SU-DHL-6 (cell line): Measurements from ENCODE around the gene LHPP.
"Not testable (repeated sequence)": the region's sequence is repeated elsewhere in the genome, so short reads cannot be mapped to it uniquely, and the experiment has no call there.

ENCODE experiments used
- H2AFZ ChIP-seq: fragments of 200-600 bp; sonication (generic); 2 replicates; pipeline ENCODE4 v1.6.1; 2014; ENCODE audit warnings: low read depth, mild to moderate bottlenecking, moderate library complexity, mixed read lengths, antibody characterized with exemption, low read length; ENCODE audit not compliant: severe bottlenecking
- H3F3A ChIP-seq: fragments of 200-600 bp; shearing (Covaris generic); 2 replicates; pipeline ENCODE4 v1.6.0; 2016; ENCODE audit warnings: antibody characterized with exemption, mild to moderate bottlenecking; ENCODE audit not compliant: insufficient read depth
- H3K27ac ChIP-seq: fragments of 200-600 bp; sonication (generic); 2 replicates; pipeline ENCODE4 v1.5.1; 2016; ENCODE audit warnings: low read depth, mild to moderate bottlenecking, low read length, moderate library complexity, mixed read lengths
- H3K27me3 ChIP-seq: fragments of 200-600 bp; sonication (generic), shearing (Covaris generic); 2 replicates; pipeline ENCODE4 v1.6.0; 2014; ENCODE audit warnings: mild to moderate bottlenecking, low read length
- H3K36me3 ChIP-seq: fragments of 200-600 bp; sonication (generic); 2 replicates; pipeline ENCODE4 v1.6.1; 2014; ENCODE audit warnings: mild to moderate bottlenecking, low read length, mixed read lengths
- H3K4me2 ChIP-seq: fragments of 300-600, 200-600 bp; shearing (Covaris generic), sonication (generic); 2 replicates; pipeline ENCODE4 v1.6.0; 2014; ENCODE audit warnings: low read length, low read depth, mild to moderate bottlenecking; ENCODE audit not compliant: poor library complexity, severe bottlenecking
- H3K4me3 ChIP-seq: fragments of 200-600 bp; sonication (generic); 2 replicates; pipeline ENCODE4 v1.5.1; 2014; ENCODE audit warnings: antibody characterized with exemption, low read length, mild to moderate bottlenecking, mixed read lengths; ENCODE audit not compliant: insufficient read depth, poor library complexity, severe bottlenecking
- H3K79me2 ChIP-seq: fragments of 200-600 bp; sonication (generic); 2 replicates; pipeline ENCODE4 v1.6.1; 2014; ENCODE audit warnings: mild to moderate bottlenecking, low read length, moderate library complexity; ENCODE audit not compliant: insufficient read depth
- H3K9ac ChIP-seq: fragments of 200-600 bp; sonication (generic); 2 replicates; pipeline ENCODE4 v1.7.0; 2014; ENCODE audit warnings: mild to moderate bottlenecking, low read length
- H3K9me2 ChIP-seq: fragments of 200-600 bp; sonication (generic); replicated peaks from 2 replicates; pipeline ENCODE4 v1.6.1; 2014; ENCODE audit warnings: low read length; ENCODE audit not compliant: insufficient read depth
- H3K9me3 ChIP-seq: fragments of 200-600 bp; sonication (generic); 2 replicates; pipeline ENCODE4 v1.6.1; 2014; ENCODE audit warnings: low read length, mixed read lengths; ENCODE audit not compliant: insufficient read depth
- H4K20me1 ChIP-seq: fragments of 200-600 bp; sonication (generic); 2 replicates; pipeline ENCODE4 v1.6.1; 2014; ENCODE audit warnings: low read depth, mild to moderate bottlenecking, antibody characterized with exemption, low read length, moderate library complexity, mixed read lengths
- EZH2phosphoT487 ChIP-seq: fragments of 200-600 bp; sonication (generic), shearing (Covaris generic); conservative IDR thresholded peaks from 2 replicates; pipeline ENCODE4 v1.6.1; 2018; ENCODE audit warnings: mild to moderate bottlenecking, antibody characterized with exemption, low read length, moderate library complexity, mixed read lengths
- TF ChIP-seq, protein P1 (sequence below): fragments of 200-600 bp; sonication (generic); IDR thresholded peaks from one replicate; pipeline ENCODE4 v1.5.1; 2017; ENCODE audit warnings: antibody characterized with exemption, mild to moderate bottlenecking, low read length, moderate library complexity; ENCODE audit not compliant: insufficient read depth, poor library complexity, severe bottlenecking

Gene LHPP

GRCh38 chr10:124546957-124547646 is 85.5 kb downstream of the LHPP start:
- H4K20me1 ChIP-seq: no peaks in the 10 kb centered on the region
- H3K4me3 ChIP-seq: peak overlapping the region; percentile 41
- peak overlapping the region; percentile 77 for H3K9ac ChIP-seq
- H2AFZ ChIP-seq: no peak overlapping the region
- TF ChIP-seq, protein P1, sequence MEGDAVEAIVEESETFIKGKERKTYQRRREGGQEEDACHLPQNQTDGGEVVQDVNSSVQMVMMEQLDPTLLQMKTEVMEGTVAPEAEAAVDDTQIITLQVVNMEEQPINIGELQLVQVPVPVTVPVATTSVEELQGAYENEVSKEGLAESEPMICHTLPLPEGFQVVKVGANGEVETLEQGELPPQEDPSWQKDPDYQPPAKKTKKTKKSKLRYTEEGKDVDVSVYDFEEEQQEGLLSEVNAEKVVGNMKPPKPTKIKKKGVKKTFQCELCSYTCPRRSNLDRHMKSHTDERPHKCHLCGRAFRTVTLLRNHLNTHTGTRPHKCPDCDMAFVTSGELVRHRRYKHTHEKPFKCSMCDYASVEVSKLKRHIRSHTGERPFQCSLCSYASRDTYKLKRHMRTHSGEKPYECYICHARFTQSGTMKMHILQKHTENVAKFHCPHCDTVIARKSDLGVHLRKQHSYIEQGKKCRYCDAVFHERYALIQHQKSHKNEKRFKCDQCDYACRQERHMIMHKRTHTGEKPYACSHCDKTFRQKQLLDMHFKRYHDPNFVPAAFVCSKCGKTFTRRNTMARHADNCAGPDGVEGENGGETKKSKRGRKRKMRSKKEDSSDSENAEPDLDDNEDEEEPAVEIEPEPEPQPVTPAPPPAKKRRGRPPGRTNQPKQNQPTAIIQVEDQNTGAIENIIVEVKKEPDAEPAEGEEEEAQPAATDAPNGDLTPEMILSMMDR: no peak
- no peak for TF ChIP-seq EZH2phosphoT487
- H3K27me3 ChIP-seq: no peaks in the 10 kb centered on the region
- H3K79me2 ChIP-seq: no peaks in the 10 kb centered on the region
- peak overlapping the region; percentile 98 for H3K27ac ChIP-seq
- no peaks in the 10 kb centered on the region for H3K9me2 ChIP-seq
- no peaks in the 10 kb centered on the region for H3K9me3 ChIP-seq
- H3F3A ChIP-seq: peaks cover 67% of the 10 kb centered on the region
- H3K36me3 ChIP-seq: no peaks in the 10 kb centered on the region
- H3K4me2 ChIP-seq: peak overlapping the region; percentile 73

- peak overlapping the region; percentile 77 for H3K9ac ChIP-seq
- H3K9me2 ChIP-seq: no peaks in the 10 kb centered on the region
- H3K4me2 ChIP-seq: peak overlapping the region; percentile 73
- no peaks in the 10 kb centered on the region for H4K20me1 ChIP-seq
- no peak for TF ChIP-seq EZH2phosphoT487
- TF ChIP-seq, protein P1: no peak
- H3K4me3 ChIP-seq: peak overlapping the region; percentile 41
- no peak overlapping the region for H2AFZ ChIP-seq
- peaks cover 67% of the 10 kb centered on the region for H3F3A ChIP-seq
- H3K79me2 ChIP-seq: no peaks in the 10 kb centered on the region
- no peaks in the 10 kb centered on the region for H3K9me3 ChIP-seq
- H3K27me3 ChIP-seq: no peaks in the 10 kb centered on the region
- no peaks in the 10 kb centered on the region for H3K36me3 ChIP-seq
- peak overlapping the region; percentile 98 for H3K27ac ChIP-seq
Measured at GRCh38 chr10:124547647-124548168, 86.1 kb downstream of the LHPP start.

DNA sequence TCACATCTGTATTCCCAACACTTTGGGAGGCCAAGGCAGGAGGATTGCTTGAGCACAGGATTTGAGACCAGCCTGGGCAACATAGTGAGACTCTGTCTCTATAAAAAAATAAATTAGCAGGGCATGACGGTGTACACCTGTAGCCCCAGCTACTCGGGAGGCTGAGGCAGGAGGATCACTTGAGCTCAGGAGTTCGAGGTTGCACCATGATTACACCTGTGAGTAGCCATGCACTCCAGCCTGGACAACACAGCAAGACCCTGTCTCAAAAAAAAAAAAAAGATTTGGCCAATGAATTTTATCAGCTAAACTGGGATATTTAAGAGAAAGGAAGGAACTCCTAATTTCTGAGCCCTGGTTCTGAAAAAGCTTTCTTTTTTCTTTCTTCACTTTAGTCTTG is 87.5 kb downstream of the LHPP start:
- H3K9me2 ChIP-seq, H3K4me3 ChIP-seq, H3K36me3 ChIP-seq, H3K79me2 ChIP-seq, H3K27me3 ChIP-seq, H2AFZ ChIP-seq, H4K20me1 ChIP-seq, H3K9me3 ChIP-seq: not testable (repeated sequence)
- H3K27ac ChIP-seq: peak overlapping the region; percentile 98
- peak overlapping the region; percentile 73 for H3K4me2 ChIP-seq
- H3K9ac ChIP-seq: peak overlapping the region; percentile 77
- peaks cover 56% of the 10 kb centered on the region for H3F3A ChIP-seq

DNA sequence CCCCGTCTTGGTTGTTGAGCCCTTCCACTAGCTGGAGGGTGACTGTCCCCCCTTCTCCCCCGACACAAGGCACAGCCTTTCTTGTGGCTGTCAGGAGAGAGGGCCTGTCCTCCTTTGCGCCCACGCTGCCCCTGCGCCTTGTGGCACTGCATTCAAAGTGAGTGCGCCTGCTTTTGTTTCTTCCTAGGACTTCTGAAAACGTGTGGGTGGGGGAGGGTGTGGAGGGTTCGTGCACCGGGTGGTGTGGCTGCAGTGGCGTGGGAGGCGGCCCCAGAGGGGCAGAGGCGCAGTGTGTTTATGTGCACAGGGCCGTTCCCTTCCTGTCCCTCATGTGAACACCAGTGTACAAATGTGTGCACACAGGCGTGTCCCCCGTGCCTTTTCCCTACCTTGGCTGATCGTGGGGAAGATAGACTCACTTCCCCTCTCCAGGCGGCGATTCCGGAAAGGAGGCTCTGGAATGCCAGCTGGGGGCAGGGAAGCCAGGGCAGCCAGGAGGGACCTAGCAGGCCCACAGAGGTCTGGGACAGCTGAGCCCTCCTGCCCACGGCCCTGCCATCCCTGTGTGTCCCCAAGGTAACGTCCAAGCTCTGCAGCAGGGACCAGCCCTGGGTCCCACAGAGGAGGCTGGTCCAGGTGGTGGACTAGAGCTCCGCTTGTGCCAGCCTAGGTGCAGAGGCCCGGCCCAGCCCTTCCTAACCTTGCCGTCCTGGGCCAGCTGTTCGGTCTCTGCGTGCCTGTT is 88.8 kb downstream of the LHPP start:
- H3K9me2 ChIP-seq: no peaks in the 10 kb centered on the region
- H3K9me3 ChIP-seq: no peaks in the 10 kb centered on the region
- no peaks in the 10 kb centered on the region for H4K20me1 ChIP-seq
- no peak for TF ChIP-seq EZH2phosphoT487
- TF ChIP-seq, protein P1: no peak
- H3K9ac ChIP-seq: peak overlapping the region; percentile 56
- H3F3A ChIP-seq: peaks cover 43% of the 10 kb centered on the region
- H2AFZ ChIP-seq: no peak overlapping the region
- H3K27ac ChIP-seq: peak overlapping the region; percentile 98
- peak overlapping the region; percentile 73 for H3K4me2 ChIP-seq
- no peaks in the 10 kb centered on the region for H3K79me2 ChIP-seq
- no peak overlapping the region for H3K4me3 ChIP-seq
- no peaks in the 10 kb centered on the region for H3K27me3 ChIP-seq
- H3K36me3 ChIP-seq: no peaks in the 10 kb centered on the region
